ENCODE measurements around the gene SSX2IP. TPM values are rescaled to one million over a fixed set of nuclear protein-coding genes. Genes with fewer than 3 reads are reported as not detected.

The SSX2IP gene
- total RNA-seq, 1 experiment from 2014 or later = 42.4 TPM

DNA sequence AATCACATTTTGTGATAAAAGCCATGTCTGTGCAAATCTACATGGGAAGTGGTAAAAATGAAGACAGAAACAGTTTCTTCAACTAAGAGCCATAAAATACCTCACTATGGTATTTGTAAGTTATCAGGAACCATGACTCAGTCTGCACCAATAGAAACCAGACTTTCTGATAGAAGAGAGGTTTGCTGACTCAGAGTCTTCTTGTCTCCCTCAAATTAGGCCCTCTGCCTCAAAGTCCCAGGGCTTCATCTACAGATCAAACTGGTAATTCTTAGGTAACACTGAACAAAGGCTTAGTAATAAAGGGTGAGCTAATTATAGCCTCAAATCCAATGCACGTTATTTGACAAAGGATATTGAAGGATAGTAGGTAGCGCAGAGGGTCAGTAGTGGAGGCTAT, 30.9 kb upstream of the SSX2IP start:
- BruUV-seq (replicated peaks) = no TSS peak
- intact Hi-C loops (cut with micrococcal nuclease; ENCODE audit: unreplicated experiment) = no loop called here
- no peaks in the 10 kb centered on the region for H3K27me3 ChIP-seq (replicated peaks; ENCODE audit: insufficient read depth, low read depth, low read length, poor library complexity)
- ChIA-PET CTCF (no interaction called here), POLR2A (ENCODE audit: low non-redundant PET) (no interaction called here)
- no peaks in the 10 kb centered on the region for H3K36me3 ChIP-seq (ENCODE audit: insufficient read depth, low read length, poor library complexity, severe bottlenecking)
- H3K4me1 ChIP-seq (ENCODE audit: insufficient read depth, low read length, poor library complexity, severe bottlenecking) = no peaks in the 10 kb centered on the region
- no peak for DNase-seq (ENCODE audit: low spot score)
- H3K4me3 ChIP-seq (ENCODE audit: low read depth, low read length, poor library complexity, severe bottlenecking) = no peak overlapping the region
- H3K27ac ChIP-seq (ENCODE audit: low read depth, low read length, poor library complexity, severe bottlenecking) = no peak overlapping the region
- TF ChIP-seq EZH2 (IDR thresholded peaks at IDR 0.05; ENCODE audit: borderline replicate concordance, low read depth, low read length, poor library complexity, severe bottlenecking) = no peak
- TF ChIP-seq, protein P1, sequence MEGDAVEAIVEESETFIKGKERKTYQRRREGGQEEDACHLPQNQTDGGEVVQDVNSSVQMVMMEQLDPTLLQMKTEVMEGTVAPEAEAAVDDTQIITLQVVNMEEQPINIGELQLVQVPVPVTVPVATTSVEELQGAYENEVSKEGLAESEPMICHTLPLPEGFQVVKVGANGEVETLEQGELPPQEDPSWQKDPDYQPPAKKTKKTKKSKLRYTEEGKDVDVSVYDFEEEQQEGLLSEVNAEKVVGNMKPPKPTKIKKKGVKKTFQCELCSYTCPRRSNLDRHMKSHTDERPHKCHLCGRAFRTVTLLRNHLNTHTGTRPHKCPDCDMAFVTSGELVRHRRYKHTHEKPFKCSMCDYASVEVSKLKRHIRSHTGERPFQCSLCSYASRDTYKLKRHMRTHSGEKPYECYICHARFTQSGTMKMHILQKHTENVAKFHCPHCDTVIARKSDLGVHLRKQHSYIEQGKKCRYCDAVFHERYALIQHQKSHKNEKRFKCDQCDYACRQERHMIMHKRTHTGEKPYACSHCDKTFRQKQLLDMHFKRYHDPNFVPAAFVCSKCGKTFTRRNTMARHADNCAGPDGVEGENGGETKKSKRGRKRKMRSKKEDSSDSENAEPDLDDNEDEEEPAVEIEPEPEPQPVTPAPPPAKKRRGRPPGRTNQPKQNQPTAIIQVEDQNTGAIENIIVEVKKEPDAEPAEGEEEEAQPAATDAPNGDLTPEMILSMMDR (conservative IDR thresholded peaks at IDR 0.05; ENCODE audit: low read depth, low read length) = no peak
- H3K9me3 ChIP-seq (ENCODE audit: low read depth, low read length, poor library complexity, severe bottlenecking) = no peaks in the 10 kb centered on the region

DNA sequence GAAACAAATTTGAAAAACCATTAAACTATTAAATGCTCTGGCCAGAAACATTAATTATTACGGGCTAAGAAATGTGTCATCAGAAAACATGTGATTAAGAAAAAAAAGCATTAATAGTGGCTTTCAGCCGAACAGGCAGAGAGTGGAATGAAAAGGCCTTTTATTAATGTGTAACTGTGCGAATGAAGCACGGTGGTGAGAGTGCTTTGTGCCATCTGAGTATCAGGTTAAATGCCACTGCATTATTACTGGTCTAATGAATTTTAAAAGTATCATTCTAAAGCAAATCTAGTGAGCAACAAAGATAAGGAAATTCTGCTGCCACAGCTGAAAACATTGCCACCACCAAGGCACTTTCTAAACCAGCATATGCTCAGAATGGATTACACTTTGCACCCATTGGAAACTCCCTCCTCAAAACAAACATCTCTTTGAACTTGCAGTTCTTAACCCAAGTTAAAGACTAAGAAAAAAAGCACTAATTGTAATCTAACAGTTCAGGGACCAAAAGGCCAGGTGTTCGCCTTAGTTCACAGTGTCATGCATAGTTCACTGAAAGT, 30.0 kb upstream of the SSX2IP start:
- intact Hi-C loops (cut with micrococcal nuclease; ENCODE audit: unreplicated experiment) = no loop called here
- Histone ChIP-seq H3K27ac (ENCODE audit: low read depth, low read length, poor library complexity, severe bottlenecking) (no peak overlapping the region), H3K36me3 (ENCODE audit: insufficient read depth, low read length, poor library complexity, severe bottlenecking) (no peaks in the 10 kb centered on the region), H3K4me3 (ENCODE audit: low read depth, low read length, poor library complexity, severe bottlenecking) (no peak overlapping the region), H3K4me1 (ENCODE audit: insufficient read depth, low read length, poor library complexity, severe bottlenecking) (no peaks in the 10 kb centered on the region), H3K27me3 (replicated peaks; ENCODE audit: insufficient read depth, low read depth, low read length, poor library complexity) (no peaks in the 10 kb centered on the region), H3K9me3 (ENCODE audit: low read depth, low read length, poor library complexity, severe bottlenecking) (no peaks in the 10 kb centered on the region)
- CTCF ChIA-PET = no interaction called here
- no peak for DNase-seq (ENCODE audit: low spot score)
- TF ChIP-seq, protein P1 (conservative IDR thresholded peaks at IDR 0.05; ENCODE audit: low read depth, low read length) = no peak
- TF ChIP-seq EZH2 (IDR thresholded peaks at IDR 0.05; ENCODE audit: borderline replicate concordance, low read depth, low read length, poor library complexity, severe bottlenecking) = no peak
- no TSS peak for BruUV-seq (replicated peaks)
- POLR2A ChIA-PET (ENCODE audit: low non-redundant PET) = no interaction called here

DNA sequence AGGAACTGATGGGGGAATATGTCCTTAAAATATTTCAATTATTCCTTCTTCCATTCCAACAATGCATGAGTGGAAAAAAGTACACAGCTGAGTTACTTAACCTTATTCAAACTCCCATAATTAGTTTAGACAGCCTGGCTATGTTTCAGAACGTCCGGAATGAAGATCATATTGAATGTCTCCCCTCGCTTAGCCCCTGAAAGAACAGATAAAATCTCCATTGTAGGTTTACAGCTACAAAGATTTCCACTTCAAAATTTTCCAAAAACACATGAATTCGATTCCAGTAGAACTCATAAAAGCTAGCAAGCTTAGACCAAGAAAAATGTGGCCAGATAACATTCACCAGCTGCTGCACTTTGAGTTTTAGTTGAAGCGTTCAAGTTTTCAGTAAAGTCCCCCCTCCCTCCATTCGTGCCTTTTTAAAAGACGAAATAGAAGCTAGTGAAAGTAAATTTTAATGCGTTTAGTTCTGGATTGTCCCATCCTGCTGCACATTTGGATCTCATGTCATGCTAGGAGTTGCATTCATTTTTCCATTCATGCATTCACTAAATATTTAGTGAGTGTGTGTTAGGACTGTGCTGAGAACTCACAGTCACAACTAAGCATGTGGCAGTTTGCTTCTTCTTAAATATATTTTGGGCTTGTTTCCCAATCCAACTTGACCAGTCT, 29.4 kb upstream of the SSX2IP start:
- no TSS peak for BruUV-seq (replicated peaks)
- POLR2A ChIA-PET (ENCODE audit: low non-redundant PET) = no interaction called here
- Histone ChIP-seq H3K27ac (ENCODE audit: low read depth, low read length, poor library complexity, severe bottlenecking) (no peak overlapping the region), H3K4me3 (ENCODE audit: low read depth, low read length, poor library complexity, severe bottlenecking) (no peak overlapping the region), H3K9me3 (ENCODE audit: low read depth, low read length, poor library complexity, severe bottlenecking) (no peaks in the 10 kb centered on the region), H3K4me1 (ENCODE audit: insufficient read depth, low read length, poor library complexity, severe bottlenecking) (no peaks in the 10 kb centered on the region), H3K36me3 (ENCODE audit: insufficient read depth, low read length, poor library complexity, severe bottlenecking) (no peaks in the 10 kb centered on the region), H3K27me3 (replicated peaks; ENCODE audit: insufficient read depth, low read depth, low read length, poor library complexity) (no peaks in the 10 kb centered on the region)
- intact Hi-C loops (cut with micrococcal nuclease; ENCODE audit: unreplicated experiment) = no loop called here
- TF ChIP-seq, protein P1 (conservative IDR thresholded peaks at IDR 0.05; ENCODE audit: low read depth, low read length) = no peak
- TF ChIP-seq EZH2 (IDR thresholded peaks at IDR 0.05; ENCODE audit: borderline replicate concordance, low read depth, low read length, poor library complexity, severe bottlenecking) = no peak
- DNase-seq (ENCODE audit: low spot score) = no peak
- CTCF ChIA-PET = no interaction called here
